ENCODE results near the gene PARVB. TPM values are rescaled to one million over a fixed set of nuclear protein-coding genes. Genes with fewer than 3 reads are reported as not detected.
A peak's percentile ranks its signal among the peaks of the same experiment; 100 is the strongest.

Gene PARVB
- total and polyA plus RNA-seq, 10 of the 15 experiments (the other 5 are each of a cell fraction or from before 2014, with no cell fraction given), result 5.2 to 264 (median 76.0) TPM

DNA sequence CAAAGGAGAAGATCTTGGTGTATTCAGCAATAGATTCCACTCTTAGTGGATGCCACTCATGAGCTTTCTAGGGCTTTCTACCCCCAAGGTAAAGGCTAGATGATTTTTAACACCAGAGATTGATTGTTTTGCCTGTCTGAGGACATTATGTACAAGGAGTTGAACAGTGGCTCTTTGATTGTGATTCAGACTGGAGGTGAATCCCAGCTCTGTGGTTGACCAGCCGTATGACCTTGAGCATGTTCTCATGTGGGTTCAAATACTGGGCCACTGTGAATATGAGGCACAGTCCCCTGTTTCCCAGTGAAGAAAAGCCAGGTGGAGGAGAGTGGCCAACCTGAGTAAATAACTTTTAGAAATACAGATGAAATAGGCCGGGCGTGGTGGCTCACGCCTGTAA, 24.0 kb upstream of the PARVB start:
- peaks cover 15% of the 10 kb centered on the region for H3K4me1 ChIP-seq (ENCODE audit: control insufficient read depth, insufficient read depth, low read length)
- no peak overlapping the region for H3K9ac ChIP-seq (ENCODE audit: control insufficient read depth, insufficient read depth, low read length)
- no peak for TF ChIP-seq CHD1 (IDR thresholded peaks at IDR 0.05; ENCODE audit: low read depth, low read length)
- no peak for TF ChIP-seq MEF2B (IDR thresholded peaks at IDR 0.05; ENCODE audit: partially characterized antibody, poor library complexity, severe bottlenecking)
- TF ChIP-seq RUNX3 (IDR thresholded peaks at IDR 0.05; ENCODE audit: low read length), result 0 out of 2 replicates have a peak, but pooled peaks have one; percentile 5
- intact Hi-C loops (cut with micrococcal nuclease; ENCODE audit: unreplicated experiment), result no loop called here
- H2AFZ ChIP-seq (ENCODE audit: control insufficient read depth, low read depth, low read length), result no peak overlapping the region
- H3K4me3 ChIP-seq, result no peak overlapping the region
- ATAC-seq (no peak), DNase-seq (ENCODE audit: low read depth, low spot score) (no peak), FAIRE-seq (no peak)
- ChIA-PET CTCF (interaction anchor here (0.6 to 11.6 kb wide), 3 partner anchors 85 to 310 kb away, joined by 3 to 499 read pairs (median 3); partner anchors contain the start of gene PARVG), POLR2A (interaction anchor here (1.4 kb wide), 1 partner anchor 68 kb away, joined by 4 read pairs; no protein-coding TSS in a partner anchor), SMC1A (ENCODE audit: uncharacterized antibody, unreplicated experiment) (no interaction called here), RAD21 (ENCODE audit: unreplicated experiment) (interaction anchor here (2.6 kb wide), 1 partner anchor 86 kb away, joined by 13 read pairs; no protein-coding TSS in a partner anchor)
- H3K4me2 ChIP-seq (ENCODE audit: control insufficient read depth, insufficient read depth), result no peak overlapping the region
- peaks cover 5 to 11% of the 10 kb centered on the region in 2 experiments; a peak in 3 of 4 replicates for H3K36me3 ChIP-seq (ENCODE audit: control insufficient read depth in 2 of 2, insufficient read depth in 2 of 2, low read length in 1 of 2)
- peaks cover 4% of the 10 kb centered on the region for H3K79me2 ChIP-seq (ENCODE audit: control insufficient read depth, insufficient read depth, low read length)
- no peaks in the 10 kb centered on the region for H3K9me3 ChIP-seq (replicated peaks; ENCODE audit: control insufficient read depth, insufficient read depth, low read length)
- no peak overlapping the region for H3K27ac ChIP-seq (ENCODE audit: control insufficient read depth, insufficient read depth)
- in situ Hi-C loops (cut with MboI), result no loop called here
- WGBS (ENCODE audit: insufficient coverage, insufficient replicate concordance, low lambda C conversion rate, missing lambda C conversion rate), result 80% methylated on average over 4 of the region's 4 CpGs
- no peaks in the 10 kb centered on the region for H3K27me3 ChIP-seq (replicated peaks in 1 of 2; ENCODE audit: control insufficient read depth in 2 of 2, insufficient read depth in 2 of 2, low read length in 1 of 2)
- no TSS peak for BruUV-seq (replicated peaks)
- no peaks in the 10 kb centered on the region for H4K20me1 ChIP-seq (ENCODE audit: control insufficient read depth, insufficient read depth)

DNA sequence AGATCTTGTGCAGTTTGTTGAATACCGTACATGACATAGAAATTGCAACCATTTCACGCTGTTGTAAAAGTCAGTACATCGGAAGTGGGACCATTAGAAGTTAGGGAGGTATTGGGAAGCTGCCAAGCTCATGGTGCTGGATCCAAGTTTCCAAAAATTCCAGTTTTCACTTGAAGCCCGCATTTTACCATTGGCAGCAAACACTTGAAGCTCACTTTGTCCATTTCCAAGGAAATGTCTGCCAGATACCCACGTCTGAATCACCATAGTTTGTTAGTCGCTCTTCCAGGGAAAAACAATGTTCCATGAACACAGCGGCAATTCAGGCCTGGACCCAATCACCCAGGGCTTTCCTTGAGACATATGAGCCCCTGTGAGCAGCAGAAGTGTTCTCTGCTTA, 22.6 kb upstream of the PARVB start:
- DNase-seq (ENCODE audit: low read depth, low spot score), result no peak
- no peaks in the 10 kb centered on the region for H3K27me3 ChIP-seq (replicated peaks in 1 of 2; ENCODE audit: control insufficient read depth in 2 of 2, insufficient read depth in 2 of 2, low read length in 1 of 2)
- FAIRE-seq, result no peak
- intact Hi-C loops (cut with micrococcal nuclease; ENCODE audit: unreplicated experiment), result no loop called here
- in situ Hi-C loops (cut with MboI), result no loop called here
- no peaks in the 10 kb centered on the region for H4K20me1 ChIP-seq (ENCODE audit: control insufficient read depth, insufficient read depth)
- H3K4me1 ChIP-seq (ENCODE audit: control insufficient read depth, insufficient read depth, low read length), result peaks cover 4% of the 10 kb centered on the region
- no peak overlapping the region for H3K9ac ChIP-seq (ENCODE audit: control insufficient read depth, insufficient read depth, low read length)
- no peak for ATAC-seq
- no peaks in the 10 kb centered on the region; the same call in 2 of the 3 replicates for H3K9me3 ChIP-seq (replicated peaks; ENCODE audit: control insufficient read depth, insufficient read depth, low read length)
- H3K27ac ChIP-seq (ENCODE audit: control insufficient read depth, insufficient read depth), result no peak overlapping the region
- peaks cover 5 to 8% of the 10 kb centered on the region in 2 experiments; a peak in 3 of 4 replicates for H3K36me3 ChIP-seq (ENCODE audit: control insufficient read depth in 2 of 2, insufficient read depth in 2 of 2, low read length in 1 of 2)
- H3K4me2 ChIP-seq (ENCODE audit: control insufficient read depth, insufficient read depth), result no peak overlapping the region
- no TSS peak for BruUV-seq (replicated peaks)
- RAD21 ChIA-PET (ENCODE audit: unreplicated experiment), result interaction anchor here (0.8 to 1.3 kb wide), 2 partner anchors 67 to 84 kb away, joined by 3 to 4 read pairs; no protein-coding TSS in a partner anchor
- H3K4me3 ChIP-seq, result no peak overlapping the region
- POLR2A ChIA-PET, result no interaction called here
- no peak overlapping the region for H2AFZ ChIP-seq (ENCODE audit: control insufficient read depth, low read depth, low read length)
- SMC1A ChIA-PET (ENCODE audit: uncharacterized antibody, unreplicated experiment), result interaction anchor here (0.8 to 1.2 kb wide), 2 partner anchors 13 to 84 kb away, joined by 3 to 4 read pairs; no protein-coding TSS in a partner anchor
- 87% methylated on average over 7 of the region's 7 CpGs for WGBS (ENCODE audit: insufficient coverage, insufficient replicate concordance, low lambda C conversion rate, missing lambda C conversion rate)
- H3K79me2 ChIP-seq (ENCODE audit: control insufficient read depth, insufficient read depth, low read length), result no peaks in the 10 kb centered on the region; the same call in 1 of the 2 replicates
- CTCF ChIA-PET, result interaction anchor here (0.7 to 1.2 kb wide), 4 partner anchors 8 to 84 kb away, joined by 3 to 7 read pairs (median 3); partner anchors contain the start of gene SAMM50
- TF ChIP-seq ZNF622 (IDR thresholded peaks at IDR 0.05), result no peak
- no peak for TF ChIP-seq CEBPB (IDR thresholded peaks at IDR 0.05; ENCODE audit: borderline replicate concordance in 1 of 2, low read depth in 2 of 2, low read length in 2 of 2)
- TF ChIP-seq NR2C1 (IDR thresholded peaks at IDR 0.05), result no peak
- TF ChIP-seq RELB (IDR thresholded peaks at IDR 0.05; ENCODE audit: low read depth), result no peak
- TF ChIP-seq, protein P1, sequence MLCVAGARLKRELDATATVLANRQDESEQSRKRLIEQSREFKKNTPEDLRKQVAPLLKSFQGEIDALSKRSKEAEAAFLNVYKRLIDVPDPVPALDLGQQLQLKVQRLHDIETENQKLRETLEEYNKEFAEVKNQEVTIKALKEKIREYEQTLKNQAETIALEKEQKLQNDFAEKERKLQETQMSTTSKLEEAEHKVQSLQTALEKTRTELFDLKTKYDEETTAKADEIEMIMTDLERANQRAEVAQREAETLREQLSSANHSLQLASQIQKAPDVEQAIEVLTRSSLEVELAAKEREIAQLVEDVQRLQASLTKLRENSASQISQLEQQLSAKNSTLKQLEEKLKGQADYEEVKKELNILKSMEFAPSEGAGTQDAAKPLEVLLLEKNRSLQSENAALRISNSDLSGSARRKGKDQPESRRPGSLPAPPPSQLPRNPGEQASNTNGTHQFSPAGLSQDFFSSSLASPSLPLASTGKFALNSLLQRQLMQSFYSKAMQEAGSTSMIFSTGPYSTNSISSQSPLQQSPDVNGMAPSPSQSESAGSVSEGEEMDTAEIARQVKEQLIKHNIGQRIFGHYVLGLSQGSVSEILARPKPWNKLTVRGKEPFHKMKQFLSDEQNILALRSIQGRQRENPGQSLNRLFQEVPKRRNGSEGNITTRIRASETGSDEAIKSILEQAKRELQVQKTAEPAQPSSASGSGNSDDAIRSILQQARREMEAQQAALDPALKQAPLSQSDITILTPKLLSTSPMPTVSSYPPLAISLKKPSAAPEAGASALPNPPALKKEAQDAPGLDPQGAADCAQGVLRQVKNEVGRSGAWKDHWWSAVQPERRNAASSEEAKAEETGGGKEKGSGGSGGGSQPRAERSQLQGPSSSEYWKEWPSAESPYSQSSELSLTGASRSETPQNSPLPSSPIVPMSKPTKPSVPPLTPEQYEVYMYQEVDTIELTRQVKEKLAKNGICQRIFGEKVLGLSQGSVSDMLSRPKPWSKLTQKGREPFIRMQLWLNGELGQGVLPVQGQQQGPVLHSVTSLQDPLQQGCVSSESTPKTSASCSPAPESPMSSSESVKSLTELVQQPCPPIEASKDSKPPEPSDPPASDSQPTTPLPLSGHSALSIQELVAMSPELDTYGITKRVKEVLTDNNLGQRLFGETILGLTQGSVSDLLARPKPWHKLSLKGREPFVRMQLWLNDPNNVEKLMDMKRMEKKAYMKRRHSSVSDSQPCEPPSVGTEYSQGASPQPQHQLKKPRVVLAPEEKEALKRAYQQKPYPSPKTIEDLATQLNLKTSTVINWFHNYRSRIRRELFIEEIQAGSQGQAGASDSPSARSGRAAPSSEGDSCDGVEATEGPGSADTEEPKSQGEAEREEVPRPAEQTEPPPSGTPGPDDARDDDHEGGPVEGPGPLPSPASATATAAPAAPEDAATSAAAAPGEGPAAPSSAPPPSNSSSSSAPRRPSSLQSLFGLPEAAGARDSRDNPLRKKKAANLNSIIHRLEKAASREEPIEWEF (IDR thresholded peaks at IDR 0.05; ENCODE audit: insufficient replicate concordance, low read depth, low read length), result no peak

Measured in GM12878 (cell line).